Measurements from ENCODE around the gene ADAMTS20.
"Not testable (repeated sequence)": the region's sequence is repeated elsewhere in the genome, so short reads cannot be mapped to it uniquely, and the experiment has no call there.

Gene ADAMTS20

GRCh38 chr12:43551971-43552559, at the start of gene ADAMTS20:
ADAMTS20 (minus strand) TSS chr12:43552203; CDS start chr12:43551921, 282 bp downstream.
- DNase-seq: no peak

GRCh38 chr12:43599708-43600107, 47.7 kb upstream of the ADAMTS20 start:
- no peak for DNase-seq

- no peak for DNase-seq
Observed at GRCh38 chr12:43599066-43599465, 47.1 kb upstream of the ADAMTS20 start.

- DNase-seq: no peak
Observed at GRCh38 chr12:43590307-43590706, 38.3 kb upstream of the ADAMTS20 start.

GRCh38 chr12:43586646-43587245, 34.7 kb upstream of the ADAMTS20 start:
- DNase-seq: no peak

GRCh38 chr12:43585676-43586075, 33.7 kb upstream of the ADAMTS20 start:
- DNase-seq: no peak

- no peak for DNase-seq
Observed at GRCh38 chr12:43580601-43581000, 28.6 kb upstream of the ADAMTS20 start.

GRCh38 chr12:43579206-43579605, 27.2 kb upstream of the ADAMTS20 start:
- DNase-seq: no peak

- no peak for DNase-seq
Observed at GRCh38 chr12:43578782-43579181, 26.8 kb upstream of the ADAMTS20 start.

GRCh38 chr12:43577381-43577780, 25.4 kb upstream of the ADAMTS20 start:
- DNase-seq: no peak

- DNase-seq: no peak
Observed at GRCh38 chr12:43576162-43576561, 24.2 kb upstream of the ADAMTS20 start.

- no peak for DNase-seq
Observed at GRCh38 chr12:43571885-43572284, 19.9 kb upstream of the ADAMTS20 start.

- DNase-seq: no peak
Observed at GRCh38 chr12:43556057-43556456, 4.1 kb upstream of the ADAMTS20 start.

GRCh38 chr12:43551279-43551970, 578 bp downstream of the ADAMTS20 start:
- no peak for DNase-seq

GRCh38 chr12:43550831-43551271, 1.2 kb downstream of the ADAMTS20 start:
- no peak for DNase-seq

GRCh38 chr12:43544703-43545102, 7.3 kb downstream of the ADAMTS20 start:
- DNase-seq: no peak

GRCh38 chr12:43540470-43540869, 11.5 kb downstream of the ADAMTS20 start:
- DNase-seq: no peak

GRCh38 chr12:43537675-43538074, 14.3 kb downstream of the ADAMTS20 start:
- not testable (repeated sequence) for DNase-seq

- no peak for DNase-seq
Observed at GRCh38 chr12:43516045-43516444, 36.0 kb downstream of the ADAMTS20 start.

- DNase-seq: no peak
Observed at GRCh38 chr12:43501703-43502102, 50.3 kb downstream of the ADAMTS20 start.

GRCh38 chr12:43493261-43493797, 58.7 kb downstream of the ADAMTS20 start:
- no peak for DNase-seq

- no peak for DNase-seq
Observed at GRCh38 chr12:43482311-43483085, 69.5 kb downstream of the ADAMTS20 start.

GRCh38 chr12:43480591-43480990, 71.4 kb downstream of the ADAMTS20 start:
- no peak for DNase-seq
